HG03159 (cell line): ENCODE measurements around the gene SLIT3.

Experiments used
- ATAC-seq: cut with Tn5 transposase; IDR thresholded peaks from one replicate; pipeline ENCODE4 v1.9.1; 2021; ENCODE audit warnings: mild to moderate bottlenecking, moderate library complexity; ENCODE audit not compliant: unreplicated experiment

SLIT3 gene

DNA sequence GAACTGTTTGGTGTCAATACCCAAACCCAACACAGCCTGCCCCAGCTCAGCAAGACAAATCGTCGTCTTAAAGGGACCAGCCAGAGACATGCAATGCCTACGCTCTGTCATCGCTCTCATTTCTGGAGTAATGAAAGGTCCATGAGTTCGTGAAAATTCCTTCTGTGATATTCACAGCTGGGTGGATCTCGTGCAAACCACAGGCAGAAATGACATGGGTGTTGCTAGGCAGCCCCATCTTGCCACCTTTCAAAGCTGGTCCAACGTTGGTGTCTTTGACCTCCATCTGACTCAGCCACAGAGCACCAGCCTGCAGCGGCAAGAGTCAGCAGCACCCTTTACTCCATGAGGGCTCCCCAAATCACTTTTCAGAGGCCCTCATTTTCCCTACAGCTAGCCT is 215.3 kb downstream of the SLIT3 start:
- ATAC-seq: no peak

DNA sequence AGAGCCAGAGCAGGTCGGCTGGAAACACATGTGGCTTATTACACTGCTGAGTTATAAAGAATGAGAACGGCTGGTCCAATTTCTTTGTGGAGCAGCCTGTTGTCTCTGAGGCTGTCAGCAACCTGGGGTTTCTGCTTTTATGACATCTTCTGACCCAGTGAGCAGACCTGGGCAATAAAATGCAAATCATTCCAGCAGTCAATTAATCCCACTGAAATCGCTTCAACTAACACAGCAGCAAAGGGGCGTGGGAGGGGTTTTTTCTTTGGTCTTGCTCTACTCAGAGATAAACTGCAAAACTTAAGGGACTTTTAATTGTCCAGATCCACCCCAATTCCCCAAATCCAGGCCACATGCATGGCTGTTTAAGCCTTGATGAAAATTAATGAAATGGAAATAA is 215.7 kb downstream of the SLIT3 start:
- no peak for ATAC-seq

DNA sequence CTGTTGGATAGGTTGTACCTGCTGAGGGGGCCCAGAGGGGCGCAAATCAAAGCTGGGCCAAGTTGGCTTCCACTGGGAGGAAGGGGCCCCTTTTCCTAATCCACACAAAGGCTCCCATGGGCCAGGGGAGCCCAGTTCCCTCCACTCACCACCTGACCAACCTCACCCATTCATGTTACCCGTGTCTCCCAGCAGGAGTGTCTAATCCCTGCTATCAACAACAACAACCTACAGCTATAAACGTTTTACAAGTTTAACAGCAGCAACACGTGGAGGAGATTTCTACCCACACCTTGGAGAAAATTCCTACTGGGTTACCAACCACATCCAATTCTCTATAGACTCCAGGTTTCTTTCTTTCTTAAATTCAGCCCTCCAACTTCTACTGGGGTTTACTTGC is 216.2 kb downstream of the SLIT3 start:
- no peak for ATAC-seq

DNA sequence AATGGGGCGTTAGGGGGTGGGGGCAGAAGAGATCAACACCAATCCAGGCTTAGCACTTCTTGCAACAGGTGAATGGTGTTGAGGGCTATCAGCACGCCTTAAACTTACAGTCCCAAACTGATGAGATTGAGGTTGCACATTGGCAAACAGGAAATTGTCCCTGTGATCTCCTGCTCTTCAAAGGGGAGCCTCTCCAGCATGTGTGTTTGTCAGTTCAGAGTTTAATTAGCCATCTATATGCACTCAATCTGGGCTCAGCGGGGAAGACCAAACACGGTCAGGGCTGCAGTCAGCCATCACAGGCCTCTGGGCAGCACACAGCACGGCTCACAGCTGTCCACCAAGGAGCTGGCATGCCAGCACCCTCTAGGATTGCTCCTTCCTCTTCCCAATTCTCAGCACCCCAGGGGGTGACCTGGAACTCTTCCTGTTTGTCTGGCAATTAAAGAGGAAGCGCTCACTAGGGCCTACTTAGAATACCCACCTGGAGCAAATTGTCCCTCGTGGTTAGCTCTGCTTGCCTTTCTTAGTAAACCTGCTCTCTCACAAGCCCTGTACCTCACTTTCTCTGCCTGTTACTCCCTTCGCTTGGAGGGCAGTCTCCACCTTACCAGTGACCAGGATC is 217.4 kb downstream of the SLIT3 start:
- no peak for ATAC-seq

DNA sequence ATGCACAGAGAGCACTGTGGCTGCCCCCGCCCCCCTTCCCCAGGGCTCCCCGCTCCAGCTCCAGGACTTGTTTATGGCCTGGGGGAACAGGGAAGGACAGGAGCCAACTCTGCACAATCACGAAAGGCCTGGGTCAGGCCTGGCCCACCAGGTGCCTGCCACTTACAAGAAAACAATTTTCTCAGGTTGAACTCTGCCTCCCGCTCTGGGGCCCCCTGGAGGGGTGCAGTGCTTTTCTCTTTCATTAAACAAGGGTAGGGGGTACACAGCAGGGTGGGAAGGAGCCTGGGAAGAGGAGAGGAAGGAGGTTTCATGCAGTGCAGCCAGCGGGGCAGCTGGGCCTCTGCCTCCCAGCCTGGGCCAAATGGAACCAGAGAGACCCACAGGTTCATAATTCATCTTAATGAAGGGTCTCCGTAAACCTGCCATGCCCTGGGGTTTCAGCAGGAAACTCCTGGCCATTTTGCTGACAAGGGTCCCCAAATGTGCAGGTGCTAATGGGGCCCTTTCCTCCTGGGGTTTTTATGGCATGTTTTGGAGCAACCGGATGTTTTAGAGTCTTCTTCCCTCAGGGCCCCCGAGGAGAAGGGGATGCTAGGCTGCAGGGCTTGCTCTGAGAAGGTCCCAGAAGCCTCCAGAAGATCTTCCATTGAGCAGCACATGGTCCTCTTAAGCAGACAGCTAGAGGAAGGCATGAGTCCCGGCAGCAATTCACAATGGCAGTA is 219.8 kb downstream of the SLIT3 start:
- no peak for ATAC-seq

DNA sequence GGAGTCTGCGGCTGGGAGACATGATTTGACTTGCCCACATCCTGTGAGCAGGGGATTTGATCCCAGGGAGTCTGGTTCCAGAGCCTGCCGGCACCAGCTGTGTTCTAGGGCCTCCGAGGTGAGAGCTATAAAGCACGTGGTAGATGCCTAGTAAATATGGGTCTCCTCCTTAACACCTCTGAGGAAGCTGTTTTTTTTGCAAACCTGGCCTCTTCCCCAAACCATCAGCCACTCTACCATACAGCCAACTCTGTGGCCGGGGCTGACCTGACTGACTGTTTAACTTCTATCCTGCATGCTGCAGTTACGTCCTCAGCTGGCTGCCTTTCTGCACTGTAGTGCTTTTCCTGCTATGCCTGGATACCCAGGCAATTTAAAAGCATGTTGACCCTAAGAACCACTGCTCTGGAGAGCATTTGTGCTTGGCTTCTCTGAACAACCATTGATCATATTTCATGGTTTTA is 220.5 kb downstream of the SLIT3 start:
- no peak for ATAC-seq

DNA sequence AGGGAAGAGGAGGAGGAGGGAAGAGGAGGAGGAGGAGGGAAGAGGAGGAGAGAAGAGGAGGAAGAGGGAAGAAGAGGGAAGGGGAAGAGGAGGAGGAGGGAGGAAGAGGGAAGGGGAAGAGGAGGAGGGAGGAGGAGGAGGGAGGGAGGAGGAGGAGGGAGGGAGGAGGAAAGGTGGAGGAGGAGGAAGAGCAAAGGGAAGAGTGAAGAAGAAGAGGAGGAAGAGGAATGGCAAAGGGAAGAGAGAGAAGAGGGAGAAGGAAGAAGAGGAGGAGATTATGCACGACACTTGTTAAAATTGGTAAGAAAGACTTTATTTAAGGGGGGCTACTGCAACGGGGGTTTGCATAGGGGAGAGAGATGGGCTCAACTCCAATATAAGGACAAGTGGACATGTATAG is 221.2 kb downstream of the SLIT3 start:
- ATAC-seq: no peak

DNA sequence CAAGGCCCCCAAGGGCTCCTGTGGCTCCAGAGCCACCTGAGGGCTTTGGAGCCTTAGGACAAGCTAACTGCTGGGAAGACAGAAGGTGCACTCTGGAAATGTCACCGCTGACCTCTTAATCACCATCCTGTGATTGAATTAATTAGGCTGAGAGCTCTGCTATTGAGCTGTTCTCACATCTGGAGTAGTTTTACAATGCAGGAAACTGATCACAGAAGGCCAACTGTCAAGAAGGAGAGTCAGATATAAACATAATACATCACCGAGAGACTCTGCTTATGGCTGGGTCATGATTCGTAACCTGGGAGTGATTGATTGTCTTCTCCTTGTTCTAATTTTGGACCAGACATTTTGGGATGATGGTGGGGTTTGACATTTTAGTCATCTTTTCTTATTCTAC is 226.1 kb downstream of the SLIT3 start:
- no peak for ATAC-seq

DNA sequence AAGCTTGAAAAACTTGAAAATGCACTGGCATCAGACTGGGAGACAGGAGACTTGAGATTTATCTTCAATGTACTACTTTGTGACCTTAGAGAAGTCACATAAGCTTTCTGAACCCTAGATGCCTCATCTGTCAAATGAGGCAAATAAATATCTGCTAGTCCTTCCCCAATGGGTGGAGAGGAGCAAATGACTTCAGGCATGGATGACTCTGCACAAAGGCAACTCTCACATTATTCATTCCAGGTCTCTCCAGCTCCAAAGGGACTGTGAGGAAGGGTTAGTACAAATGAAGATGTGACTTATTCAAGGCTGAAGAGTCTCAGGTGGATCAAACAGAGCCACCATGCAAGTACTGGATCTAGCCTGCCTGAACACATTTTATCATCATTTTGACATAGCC is 228.7 kb downstream of the SLIT3 start:
- ATAC-seq: no peak

DNA sequence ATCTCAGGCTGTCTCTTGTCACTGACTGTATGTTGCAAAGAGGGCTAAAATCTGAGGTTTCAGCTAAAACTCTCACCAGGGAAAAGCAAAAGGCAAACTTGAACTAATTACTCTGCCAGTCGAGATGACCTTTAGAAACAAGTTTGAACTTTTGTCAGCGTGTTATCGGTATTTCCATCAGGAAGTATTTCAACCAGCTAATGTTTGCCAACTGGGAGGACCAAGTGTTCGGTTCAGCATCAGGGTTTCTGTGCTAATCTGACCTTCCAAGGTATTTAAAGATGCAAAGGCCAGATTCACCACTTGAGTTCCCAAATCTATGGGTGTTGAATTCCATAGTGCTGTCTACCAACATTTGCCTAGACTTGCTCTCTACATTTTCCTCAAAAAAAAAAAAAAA is 230.5 kb downstream of the SLIT3 start:
- ATAC-seq: no peak

DNA sequence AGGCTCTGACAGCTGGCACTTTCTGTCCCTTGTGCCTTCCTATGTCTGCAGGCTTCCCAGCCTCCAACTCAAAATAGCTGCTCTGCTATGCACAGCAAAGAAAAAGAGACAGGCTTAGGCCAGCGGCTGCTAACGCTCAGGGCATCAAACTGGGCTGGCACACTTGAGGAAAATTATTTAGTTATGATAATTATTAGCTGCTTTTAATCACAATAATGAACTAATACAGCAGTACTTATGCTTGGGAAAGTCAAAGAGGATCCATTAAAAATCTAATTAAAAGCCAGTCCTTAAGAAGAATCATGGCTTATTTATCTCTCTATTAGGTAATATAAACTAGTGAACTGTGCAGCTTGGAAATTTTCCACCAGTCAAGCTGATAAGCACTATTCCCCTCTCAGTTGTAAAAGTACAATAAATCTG is 233.2 kb downstream of the SLIT3 start:
- no peak for ATAC-seq

DNA sequence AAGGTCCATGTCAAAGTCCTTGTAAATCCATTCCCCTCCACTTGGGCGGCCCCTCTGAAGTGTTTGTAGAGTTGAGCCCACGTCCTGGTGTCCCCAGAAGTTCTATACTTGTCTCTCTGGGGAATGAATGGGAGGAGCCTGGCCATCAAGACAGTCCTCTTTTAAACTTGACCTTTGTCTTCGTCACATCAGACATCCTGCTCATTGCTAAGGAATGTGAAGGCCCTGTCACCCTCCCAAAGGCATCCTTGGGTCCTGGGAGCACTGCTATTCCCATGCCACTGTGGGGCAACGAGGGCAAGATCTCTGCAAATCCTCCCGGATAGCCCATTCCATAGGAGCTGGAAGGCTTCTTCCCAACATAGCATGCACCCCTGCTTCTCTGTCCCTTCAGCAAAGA is 235.5 kb downstream of the SLIT3 start:
- ATAC-seq: no peak

DNA sequence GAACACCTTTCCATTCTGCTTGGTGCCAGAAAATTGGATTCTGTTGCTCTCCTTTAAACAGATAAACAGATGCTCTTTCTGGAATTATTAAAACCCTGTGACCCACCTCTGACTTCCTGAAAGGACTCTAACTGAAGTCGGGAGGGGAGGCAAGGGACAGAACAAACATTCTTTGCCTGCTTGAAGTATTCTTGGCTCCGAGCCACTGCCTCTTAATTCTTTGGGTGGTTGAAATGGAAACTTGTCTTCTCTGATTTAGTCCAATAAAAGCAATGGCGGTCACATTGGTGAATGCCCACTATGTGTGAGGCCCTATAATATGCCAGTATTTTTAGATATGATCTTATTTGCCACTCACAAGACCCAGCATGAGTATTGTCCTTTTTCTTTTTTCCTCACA is 236.8 kb downstream of the SLIT3 start:
- ATAC-seq: no peak

DNA sequence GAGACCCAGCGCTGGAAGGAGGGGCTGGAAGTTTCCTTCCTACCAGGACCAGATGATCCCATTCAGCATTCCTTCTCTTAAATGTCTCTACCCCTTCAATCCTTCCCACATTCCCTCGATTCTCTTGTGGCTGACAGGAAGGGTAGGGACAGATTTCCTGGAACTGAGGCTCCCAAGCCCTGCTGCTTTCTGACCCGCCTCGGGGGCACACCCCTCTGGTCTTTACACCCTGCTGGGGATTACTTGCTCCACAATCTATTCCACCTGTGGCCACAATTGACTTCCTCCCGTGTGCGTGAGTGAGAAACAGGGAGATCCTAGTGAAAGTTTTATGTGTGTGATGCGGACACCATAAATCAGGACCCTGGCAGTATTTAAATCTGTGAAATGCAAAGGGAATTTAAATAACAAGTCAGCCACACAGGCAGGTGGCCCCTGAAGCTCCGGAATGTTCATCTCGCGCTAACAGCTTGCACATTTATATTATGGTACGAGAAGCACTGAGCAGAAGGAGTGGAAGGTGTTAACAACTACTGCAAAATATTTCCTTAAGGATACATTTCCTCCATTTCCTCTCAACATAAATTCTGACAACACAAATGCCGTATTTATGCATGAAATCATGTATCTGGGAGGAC is 237.5 kb downstream of the SLIT3 start:
- no peak for ATAC-seq

DNA sequence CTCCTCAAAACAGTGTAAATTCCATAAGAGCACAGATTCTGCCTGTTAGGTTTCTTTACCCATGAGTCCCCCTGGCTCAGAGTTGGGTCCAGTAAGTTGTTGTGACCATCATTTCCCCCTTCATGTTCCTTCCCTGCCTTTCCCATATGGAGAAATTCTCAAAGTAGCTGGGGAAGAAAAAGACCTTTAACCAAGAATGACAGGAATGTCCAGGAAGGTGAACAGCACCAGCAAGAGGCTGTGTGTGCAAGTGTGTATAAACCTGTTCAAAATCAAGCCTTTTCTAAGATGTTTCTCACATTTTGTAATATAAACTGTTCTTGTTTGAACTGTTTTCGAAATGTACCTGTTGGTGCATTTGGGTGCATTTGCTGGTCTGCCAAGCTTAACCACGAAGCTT is 238.2 kb downstream of the SLIT3 start:
- ATAC-seq: no peak

DNA sequence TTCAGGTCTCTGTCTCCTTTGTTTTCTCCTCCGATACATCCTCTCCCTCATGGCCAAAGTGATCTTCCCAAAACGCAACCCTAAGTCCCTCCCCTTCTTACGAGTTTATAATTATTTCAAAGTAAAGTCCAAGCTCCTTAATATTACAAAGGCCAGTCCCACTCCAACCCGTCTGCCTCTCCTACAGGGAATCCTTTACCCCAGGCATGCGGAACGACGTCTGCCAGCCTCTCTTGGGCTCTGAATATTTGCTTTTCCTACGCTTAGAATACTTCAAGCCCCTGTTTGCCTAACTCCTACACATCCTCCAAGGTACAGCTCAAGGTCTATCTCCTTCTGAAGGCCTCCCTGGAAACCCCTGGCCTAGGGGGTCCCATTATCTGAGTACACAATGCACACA is 246.4 kb downstream of the SLIT3 start:
- ATAC-seq: no peak

DNA sequence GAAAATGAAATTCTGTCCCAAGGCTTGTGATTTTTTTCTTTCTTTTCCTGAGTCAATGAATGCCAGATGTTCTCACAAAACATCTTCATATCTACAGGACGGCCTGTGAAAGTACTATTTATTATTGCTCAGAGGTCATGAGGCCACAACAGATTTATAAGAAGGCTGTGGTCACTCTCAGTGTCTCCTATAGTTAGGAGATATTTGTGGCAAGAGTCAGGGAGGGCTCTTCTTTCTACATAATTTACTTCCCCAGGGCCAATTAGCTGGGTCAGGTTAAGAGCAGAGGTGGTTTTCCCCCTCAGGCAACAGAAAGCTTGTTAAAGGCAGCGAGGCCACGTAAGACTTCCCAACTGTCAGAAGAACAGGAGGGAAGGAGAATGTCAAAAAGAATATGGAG is 248.7 kb downstream of the SLIT3 start:
- ATAC-seq: no peak

DNA sequence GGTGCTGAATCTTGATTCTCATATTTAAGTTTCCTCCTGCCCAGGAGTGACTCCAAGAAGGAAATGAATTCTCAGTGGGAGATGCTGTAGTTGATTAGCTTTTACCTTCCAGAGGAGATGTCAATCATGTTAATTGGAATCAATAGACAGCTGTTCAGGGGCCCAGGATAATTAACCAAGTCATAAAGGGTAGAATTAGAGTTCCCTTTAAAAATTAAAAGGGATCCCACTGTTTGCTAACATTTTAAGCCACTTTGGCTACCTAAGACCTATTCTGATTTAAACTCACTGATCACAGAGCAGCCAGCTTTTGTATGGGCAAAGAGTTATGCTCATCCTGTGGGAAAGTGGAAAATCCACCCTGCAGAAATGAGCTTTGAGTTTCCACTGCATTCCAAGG is 249.6 kb downstream of the SLIT3 start:
- no peak for ATAC-seq

DNA sequence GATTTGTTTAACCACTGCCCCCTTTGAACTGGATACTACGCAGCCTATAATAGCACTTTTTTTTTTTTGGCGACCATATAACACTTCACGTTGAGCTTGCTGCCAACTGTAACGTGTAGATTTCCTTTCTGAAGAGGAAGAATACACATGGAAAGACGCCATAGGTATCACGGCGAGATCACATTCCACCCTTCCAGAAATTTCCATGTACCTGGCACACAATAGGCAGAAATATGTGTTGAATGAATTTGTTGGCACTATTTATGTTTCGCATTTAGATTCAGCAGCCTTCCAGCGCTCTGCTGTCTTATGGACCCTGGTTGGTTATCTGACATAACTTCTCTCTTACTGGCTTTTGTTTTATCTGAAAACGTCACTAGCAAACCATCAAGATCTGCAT is 250.3 kb downstream of the SLIT3 start:
- no peak for ATAC-seq

DNA sequence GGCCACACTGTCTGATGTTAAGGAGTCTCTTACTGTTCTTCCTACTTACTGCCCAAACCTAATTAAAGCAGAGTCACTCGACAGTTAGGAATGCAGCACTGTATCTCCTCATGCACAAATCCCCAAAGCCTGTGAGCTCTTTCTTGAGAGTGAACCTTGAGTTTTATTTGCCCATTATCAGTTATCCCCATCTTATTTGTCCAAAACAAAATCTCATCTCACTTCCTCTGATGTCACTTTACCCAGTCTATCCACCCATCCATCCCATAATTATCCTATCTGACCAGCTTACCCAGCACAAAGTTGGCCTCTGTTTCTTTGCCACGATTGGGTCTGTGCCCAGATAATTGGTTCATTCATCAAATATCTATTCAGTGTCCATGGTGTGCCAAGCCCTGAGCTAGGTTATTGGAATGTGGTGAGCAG is 250.8 kb downstream of the SLIT3 start:
- no peak for ATAC-seq

DNA sequence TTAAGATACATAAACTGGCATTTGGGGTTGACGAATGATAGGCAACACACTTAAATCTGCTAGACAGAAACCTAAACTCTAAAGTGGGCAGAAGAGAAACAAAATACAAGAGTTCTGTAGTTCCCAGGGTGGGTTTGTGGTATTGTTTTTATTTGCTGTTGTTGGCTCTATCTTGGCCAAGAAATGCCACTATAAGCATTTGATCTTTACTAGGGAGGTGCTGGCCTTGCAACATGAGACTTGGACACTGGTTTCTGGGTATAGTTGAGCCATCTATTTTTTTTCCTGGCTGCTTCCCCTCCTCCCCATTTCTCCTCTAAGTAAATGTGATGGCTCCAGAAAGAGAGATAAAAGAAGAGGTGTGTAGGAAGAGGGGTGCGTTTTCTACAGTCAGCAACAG is 251.2 kb downstream of the SLIT3 start:
- no peak for ATAC-seq
